ENCODE data around the gene C12orf76.

DNA sequence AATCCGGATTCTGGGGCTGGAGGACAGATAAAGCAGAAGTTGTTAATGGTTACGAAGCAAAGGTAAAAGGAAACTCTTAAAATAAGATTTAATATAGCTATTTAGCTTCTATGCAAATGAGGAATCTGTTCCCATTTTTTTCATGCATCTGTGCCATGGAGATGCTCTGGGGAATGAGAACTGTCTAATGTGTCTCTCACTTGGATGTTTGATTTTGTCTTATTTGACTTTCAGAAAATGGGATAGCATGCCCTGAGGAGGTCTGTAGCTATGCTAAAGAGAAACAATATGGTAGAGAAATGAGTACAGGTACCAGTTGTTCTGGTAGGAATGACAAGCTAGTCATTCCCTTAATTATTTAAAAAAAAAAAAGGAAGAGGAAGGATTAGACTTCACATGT is 24.3 kb downstream of the C12orf76 start:
- TF ChIP-seq, protein P1, sequence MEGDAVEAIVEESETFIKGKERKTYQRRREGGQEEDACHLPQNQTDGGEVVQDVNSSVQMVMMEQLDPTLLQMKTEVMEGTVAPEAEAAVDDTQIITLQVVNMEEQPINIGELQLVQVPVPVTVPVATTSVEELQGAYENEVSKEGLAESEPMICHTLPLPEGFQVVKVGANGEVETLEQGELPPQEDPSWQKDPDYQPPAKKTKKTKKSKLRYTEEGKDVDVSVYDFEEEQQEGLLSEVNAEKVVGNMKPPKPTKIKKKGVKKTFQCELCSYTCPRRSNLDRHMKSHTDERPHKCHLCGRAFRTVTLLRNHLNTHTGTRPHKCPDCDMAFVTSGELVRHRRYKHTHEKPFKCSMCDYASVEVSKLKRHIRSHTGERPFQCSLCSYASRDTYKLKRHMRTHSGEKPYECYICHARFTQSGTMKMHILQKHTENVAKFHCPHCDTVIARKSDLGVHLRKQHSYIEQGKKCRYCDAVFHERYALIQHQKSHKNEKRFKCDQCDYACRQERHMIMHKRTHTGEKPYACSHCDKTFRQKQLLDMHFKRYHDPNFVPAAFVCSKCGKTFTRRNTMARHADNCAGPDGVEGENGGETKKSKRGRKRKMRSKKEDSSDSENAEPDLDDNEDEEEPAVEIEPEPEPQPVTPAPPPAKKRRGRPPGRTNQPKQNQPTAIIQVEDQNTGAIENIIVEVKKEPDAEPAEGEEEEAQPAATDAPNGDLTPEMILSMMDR (optimal IDR thresholded peaks at IDR 0.05 in 1 of 3, IDR thresholded peaks at IDR 0.05 in 1 of 3, conservative IDR thresholded peaks at IDR 0.05 in 1 of 3; ENCODE audit: extremely low read depth in 1 of 3, insufficient read depth in 2 of 3, low read length in 3 of 3) = no peak
- TF ChIP-seq EZH2 (IDR thresholded peaks at IDR 0.05; ENCODE audit: low read length) = no peak

All from keratinocyte (primary cell).